H1 (cell line): ENCODE results near the gene CTNND2. TPM values are rescaled to one million over a fixed set of nuclear protein-coding genes. Genes with fewer than 3 reads are reported as not detected.

Experiments used
- CTCF ChIA-PET: fragments of 300-600 bp; sonication (Branson Sonifier 250); formaldehyde crosslinking; loops from one replicate; lab custom pipeline; 2021; ENCODE audit not compliant: partially characterized antibody; lab: Charles Lee
- POLR2A ChIA-PET: fragments of 300-600 bp; sonication (Branson Sonifier 250); formaldehyde crosslinking; loops from one replicate; lab custom pipeline; 2021; ENCODE audit warnings: inconsistent platforms; ENCODE audit not compliant: partially characterized antibody; lab: Charles Lee
- DNase-seq, 2 experiments: peaks; one replicate each; pipeline versions ENCODE4 v3.0.0 to v3.0.0-alpha.2; 2010 to 2022; ENCODE audit warnings: low spot score in 2 of 2, low read depth in 1 of 2, mixed read lengths in 1 of 2
- FAIRE-seq: peaks from 2 replicates; lab custom pipeline; 2011; peaks lifted over from hg19 to GRCh38; lab: Jason Lieb, UNC
- H2AFZ ChIP-seq: 2 replicates; pipeline ENCODE4 v1.8.1; 2012; ENCODE audit warnings: low read length, inconsistent platforms
- H2AK5ac ChIP-seq: 2 replicates; pipeline ENCODE4 v1.6.1; 2013; ENCODE audit warnings: low read depth, low read length
- H2BK120ac ChIP-seq: replicated peaks from 2 replicates; pipeline ENCODE3; 2013; ENCODE audit warnings: low read depth, low read length, inconsistent platforms
- H2BK12ac ChIP-seq: 2 replicates; pipeline ENCODE4 v1.6.1; 2013; ENCODE audit warnings: low read depth, low read length
- H2BK15ac ChIP-seq: 2 replicates; pipeline ENCODE4 v1.6.1; 2013; ENCODE audit warnings: low read length
- H2BK20ac ChIP-seq: 2 replicates; pipeline ENCODE4 v1.6.1; 2013; ENCODE audit warnings: low read length
- H2BK5ac ChIP-seq: 2 replicates; pipeline ENCODE4 v1.6.1; 2013; ENCODE audit warnings: low read depth, low read length
- H3K14ac ChIP-seq: 2 replicates; pipeline ENCODE4 v1.6.1; 2013; ENCODE audit warnings: inconsistent platforms; ENCODE audit not compliant: insufficient read length
- H3K18ac ChIP-seq: 2 replicates; pipeline ENCODE4 v1.6.1; 2013; ENCODE audit warnings: low read length; ENCODE audit errors: extremely low read depth
- H3K23ac ChIP-seq: 2 replicates; pipeline ENCODE4 v1.6.1; 2013; ENCODE audit warnings: inconsistent platforms; ENCODE audit not compliant: insufficient read length
- H3K23me2 ChIP-seq: 2 replicates; pipeline ENCODE4 v1.6.1; 2013; ENCODE audit warnings: low read depth, low read length
- H3K27ac ChIP-seq: 2 replicates; pipeline ENCODE4 v1.6.1; 2011; ENCODE audit warnings: low read depth, low read length, inconsistent platforms
- H3K27me3 ChIP-seq, 4 experiments: replicated peaks in 1 of 4; 1 replicate in 1 of 4; 2 replicates in 3 of 4; pipeline versions ENCODE4 v1.6.1 to v1.8.1; 2011 to 2013; ENCODE audit warnings: low read length in 3 of 4, mild to moderate bottlenecking in 3 of 4, inconsistent platforms in 2 of 4, mixed read lengths in 2 of 4, moderate library complexity in 1 of 4; ENCODE audit not compliant: control insufficient read depth in 3 of 4, insufficient read depth in 3 of 4; ENCODE audit errors: extremely low read depth in 1 of 4
- H3K36me3 ChIP-seq, 4 experiments: 2 replicates each; pipeline versions ENCODE4 v1.6.1 to v1.8.1; 2011 to 2013; ENCODE audit warnings: mild to moderate bottlenecking in 4 of 4, low read length in 3 of 4, moderate library complexity in 2 of 4, control low read depth in 1 of 4, inconsistent platforms in 1 of 4; ENCODE audit not compliant: insufficient read depth in 4 of 4, control insufficient read depth in 2 of 4
- H3K4ac ChIP-seq: replicated peaks from 2 replicates; pipeline ENCODE3; 2013; ENCODE audit warnings: low read length, low read depth, mixed read lengths, inconsistent platforms; ENCODE audit not compliant: insufficient read length
- H3K4me1 ChIP-seq, 4 experiments: replicated peaks in 1 of 4; 1 replicate in 1 of 4; 2 replicates in 3 of 4; pipeline versions ENCODE4 v1.6.1 to v1.8.1; 2011 to 2013; ENCODE audit warnings: low read length in 3 of 4, inconsistent platforms in 2 of 4, mixed read lengths in 1 of 4; ENCODE audit not compliant: insufficient read depth in 4 of 4, control insufficient read depth in 3 of 4
- H3K4me2 ChIP-seq, 2 experiments: 2 replicates each; pipeline versions ENCODE4 v1.6.1 to v1.8.1; 2011 to 2013; ENCODE audit warnings: low read depth in 2 of 2, low read length in 2 of 2, control low read depth in 1 of 2, inconsistent platforms in 1 of 2, mild to moderate bottlenecking in 1 of 2; ENCODE audit not compliant: insufficient read depth in 1 of 2
- H3K4me3 ChIP-seq, 4 experiments: fragments of 200-600, 300-600 bp in 1 of 4; sonication (generic), shearing (Covaris generic), sonication (Bioruptor Twin) in 1 of 4; 2 replicates each; pipeline versions ENCODE4 v1.5.1 to v1.8.1; 2011 to 2016; ENCODE audit warnings: low read length in 4 of 4, low read depth in 3 of 4, control low read depth in 2 of 4, inconsistent platforms in 2 of 4, mild to moderate bottlenecking in 2 of 4, mixed read lengths in 1 of 4, moderate library complexity in 1 of 4; ENCODE audit not compliant: insufficient read depth in 2 of 4; ENCODE audit errors: extremely low read depth in 1 of 4
- H3K56ac ChIP-seq: replicated peaks from 2 replicates; pipeline ENCODE3; 2013; ENCODE audit warnings: low read depth, mild to moderate bottlenecking, mixed read lengths, low read length, inconsistent platforms; ENCODE audit not compliant: insufficient read length
- H3K79me1 ChIP-seq: 2 replicates; pipeline ENCODE4 v1.6.1; 2013; ENCODE audit warnings: low read depth, low read length, control low read depth
- H3K79me2 ChIP-seq, 2 experiments: 2 replicates each; pipeline versions ENCODE4 v1.6.1 to v1.8.1; 2012 to 2013; ENCODE audit warnings: low read length in 2 of 2, mild to moderate bottlenecking in 2 of 2, inconsistent platforms in 1 of 2; ENCODE audit not compliant: insufficient read depth in 2 of 2, control insufficient read depth in 1 of 2
- H3K9ac ChIP-seq, 4 experiments: replicated peaks in 1 of 4; 1 replicate in 1 of 4; 2 replicates in 3 of 4; pipeline versions ENCODE4 v1.6.1 to v1.8.1; 2011 to 2013; ENCODE audit warnings: low read depth in 3 of 4, low read length in 3 of 4, control low read depth in 2 of 4, mild to moderate bottlenecking in 2 of 4, moderate library complexity in 2 of 4, inconsistent platforms in 1 of 4; ENCODE audit errors: extremely low read depth in 1 of 4
- H3K9me3 ChIP-seq, 2 experiments: 2 replicates each; pipeline versions ENCODE4 v1.6.1 to v1.8.1; 2012 to 2013; ENCODE audit warnings: mild to moderate bottlenecking in 2 of 2, moderate library complexity in 2 of 2, control low read depth in 1 of 2, inconsistent platforms in 1 of 2, low read depth in 1 of 2, low read length in 1 of 2, mixed read lengths in 1 of 2; ENCODE audit not compliant: insufficient read depth in 2 of 2
- H4K20me1 ChIP-seq, 2 experiments: replicated peaks in 1 of 2; 2 replicates each; pipeline versions ENCODE3 to v1.8.1; 2011 to 2013; ENCODE audit warnings: inconsistent platforms in 2 of 2, low read length in 2 of 2, mild to moderate bottlenecking in 1 of 2; ENCODE audit not compliant: insufficient read depth in 2 of 2, control insufficient read depth in 1 of 2
- H4K5ac ChIP-seq: 2 replicates; pipeline ENCODE4 v1.6.1; 2013; ENCODE audit warnings: low read length, low read depth, mixed read lengths, inconsistent platforms; ENCODE audit not compliant: insufficient read length
- H4K8ac ChIP-seq: 2 replicates; pipeline ENCODE4 v1.8.0; 2013; ENCODE audit warnings: mild to moderate bottlenecking, moderate library complexity, low read length, inconsistent platforms; ENCODE audit not compliant: insufficient read depth; ENCODE audit errors: extremely low read depth
- H4K91ac ChIP-seq: replicated peaks from 2 replicates; pipeline ENCODE3; 2013; ENCODE audit warnings: low read length, mixed read lengths, inconsistent platforms; ENCODE audit not compliant: insufficient read length
- ASH2L ChIP-seq: fragments of 200-600, 300-600 bp; sonication (generic); IDR thresholded peaks from one replicate; pipeline ENCODE4 v1.7.1; 2017; ENCODE audit warnings: low read length
- E2F6 ChIP-seq: IDR thresholded peaks from 2 replicates; pipeline ENCODE4 v1.6.1; 2012; ENCODE audit warnings: inconsistent platforms
- KDM4A ChIP-seq: IDR thresholded peaks from one replicate; pipeline ENCODE4 v1.7.1; 2012; ENCODE audit warnings: low read depth, mild to moderate bottlenecking, moderate library complexity, low read length, inconsistent platforms; ENCODE audit not compliant: severe bottlenecking
- RBBP5 ChIP-seq: IDR thresholded peaks from 2 replicates; pipeline ENCODE4 v1.7.1; 2012; ENCODE audit warnings: low read depth, mild to moderate bottlenecking, inconsistent platforms, low read length, moderate library complexity, borderline replicate concordance
- RFX5 ChIP-seq: IDR thresholded peaks from 2 replicates; pipeline ENCODE4 v1.6.1; 2011; ENCODE audit warnings: low read depth, low read length, improper control_type of control experiment, borderline replicate concordance
- RNF2 ChIP-seq: fragments of 200-900, 300-1000 bp; sonication (generic); IDR thresholded peaks from 2 replicates; pipeline ENCODE4 v1.7.1; 2016; ENCODE audit warnings: borderline replicate concordance, low read depth, mild to moderate bottlenecking, antibody characterized with exemption, low read length; ENCODE audit not compliant: poor library complexity, severe bottlenecking; ENCODE audit errors: missing control alignments
- SIX5 ChIP-seq: IDR thresholded peaks from 2 replicates; pipeline ENCODE4 v1.6.1; 2011; ENCODE audit warnings: mild to moderate bottlenecking, low read depth, low read length
- TBP ChIP-seq: IDR thresholded peaks from 2 replicates; pipeline ENCODE4 v1.6.1; 2011; ENCODE audit warnings: low read depth, low read length, improper control_type of control experiment
- ZNF274 ChIP-seq: IDR thresholded peaks from 2 replicates; pipeline ENCODE4 v1.7.0; 2012; ENCODE audit warnings: low read length, borderline replicate concordance; ENCODE audit errors: extremely low read depth
- WGBS, 2 experiments: shearing (Covaris generic) in 1 of 2; methylation state at CpG; one replicate each; pipeline versions ENCODE4 v1.1.6 to v1.1.7; 2013 to 2015; ENCODE audit warnings: low lambda C conversion rate in 2 of 2, mixed read lengths in 2 of 2, inconsistent platforms in 1 of 2, low coverage in 1 of 2, missing lambda C conversion rate in 1 of 2; ENCODE audit not compliant: insufficient replicate concordance in 2 of 2, insufficient coverage in 1 of 2, insufficient read length in 1 of 2; ENCODE audit errors: extremely low coverage in 1 of 2, missing lambda C conversion rate in 1 of 2; 5-methylcytosine and 5-hydroxymethylcytosine counted together
- polyA plus RNA-seq, 7 experiments: library from polyadenylated mRNA; depleted of rRNA in 3 of 7; stranded (reverse) in 5 of 7; unstranded in 2 of 7; fragments of >200 nt in 5 of 7; fragments of 200-250 nt in 2 of 7; gene quantifications; 1 replicate in 5 of 7; 2 replicates in 1 of 7; 4 replicates in 1 of 7; pipeline versions ENCODE4 v1.2.1 to v1.2.3, GENCODE V29; 2011 to 2013; ENCODE audit warnings: missing spikeins in 2 of 7, mixed read lengths in 2 of 7
- total RNA-seq: library from RNA; stranded (reverse); fragmentation: NEBNext Ultra II Directional; extraction: Animal tissue kit (Norgen Biotek cat#: 25700); gene quantifications from 2 replicates; pipeline ENCODE4 v1.2.1, GENCODE V29; 2021

CTNND2 gene
- total and polyA plus RNA-seq, 2 of the 8 experiments (the other 6 are each of a cell fraction or from before 2014, with no cell fraction given), result 7.4 to 14.2 TPM

- DNase-seq (no peak), FAIRE-seq (no peak)
- Histone ChIP-seq H3K56ac (no peak overlapping the region), H3K9ac (no peak overlapping the region), H2BK120ac (no peak overlapping the region), H4K5ac (no peak overlapping the region), H4K91ac (no peak overlapping the region), H3K23ac (no peak overlapping the region), H3K36me3 (no peaks in the 10 kb centered on the region), H3K14ac (no peak overlapping the region), H3K79me2 (no peaks in the 10 kb centered on the region), H3K79me1 (no peaks in the 10 kb centered on the region), H2AK5ac (no peak overlapping the region), H4K20me1 (no peaks in the 10 kb centered on the region), H2AFZ (no peak overlapping the region), H2BK5ac (no peak overlapping the region), H3K4ac (no peak overlapping the region), H3K4me2 (no peak overlapping the region), H3K27ac (no peak overlapping the region), H4K8ac (no peak overlapping the region), H2BK15ac (no peak overlapping the region), H2BK12ac (no peak overlapping the region), H3K27me3 (no peaks in the 10 kb centered on the region), H3K4me3 (no peak overlapping the region), H3K4me1 (no peaks in the 10 kb centered on the region), H3K23me2 (no peaks in the 10 kb centered on the region), H3K18ac (no peak overlapping the region), H2BK20ac (no peak overlapping the region), H3K9me3 (no peaks in the 10 kb centered on the region; a peak in 1 of 4 replicates)
- 91% methylated on average over 5 of the region's 5 CpGs; no CpG with 5 or more reads in 1 of the 2 experiments for WGBS, 2 experiments
- TF ChIP-seq E2F6 (no peak), TBP (no peak), RFX5 (no peak), ZNF274 (no peak), ASH2L (no peak), RNF2 (no peak), KDM4A (no peak), RBBP5 (no peak), SIX5 (no peak)
- POLR2A ChIA-PET, result no interaction called here
- CTCF ChIA-PET, result interaction anchor here (0.8 kb wide), 1 partner anchor 61 kb away, joined by 3 read pairs; no protein-coding TSS in a partner anchor
Measured at GRCh38 chr5:11658376-11658775, 245.9 kb downstream of the CTNND2 start.
